ENCODE data around the gene FA2H.
"Not testable (repeated sequence)": the region's sequence is repeated elsewhere in the genome, so short reads cannot be mapped to it uniquely, and the experiment has no call there.

The FA2H gene

DNA sequence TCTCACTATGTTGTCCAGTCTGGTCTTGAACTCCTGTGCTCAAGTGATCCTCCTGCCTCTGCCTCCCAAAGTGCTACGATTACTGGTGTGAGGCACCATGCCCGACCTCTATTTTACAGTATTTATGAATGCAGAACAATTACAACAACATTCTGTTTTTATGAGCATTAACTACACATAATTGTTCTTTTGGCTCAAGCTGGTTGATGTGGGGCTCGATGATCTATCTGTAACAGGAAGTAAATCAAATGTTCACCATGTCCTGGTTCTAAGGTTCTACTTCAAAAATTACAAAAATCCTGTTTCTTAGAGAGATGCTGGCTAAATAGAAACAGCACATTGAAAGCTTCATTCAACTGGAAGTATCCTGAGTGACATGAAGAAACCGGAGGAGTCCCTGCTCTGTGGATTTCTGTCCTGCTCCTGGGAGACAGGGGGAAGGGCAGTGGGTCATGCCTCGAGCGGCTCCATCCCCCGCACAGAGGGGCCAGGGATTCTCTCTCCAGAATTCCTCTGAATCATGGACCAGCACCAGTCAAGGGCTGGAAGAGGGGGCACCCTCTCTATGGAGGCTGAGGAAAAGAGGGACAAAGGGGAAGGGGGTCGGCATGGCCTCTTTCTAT is 31.5 kb downstream of the FA2H start:
- no peak for DNase-seq

DNA sequence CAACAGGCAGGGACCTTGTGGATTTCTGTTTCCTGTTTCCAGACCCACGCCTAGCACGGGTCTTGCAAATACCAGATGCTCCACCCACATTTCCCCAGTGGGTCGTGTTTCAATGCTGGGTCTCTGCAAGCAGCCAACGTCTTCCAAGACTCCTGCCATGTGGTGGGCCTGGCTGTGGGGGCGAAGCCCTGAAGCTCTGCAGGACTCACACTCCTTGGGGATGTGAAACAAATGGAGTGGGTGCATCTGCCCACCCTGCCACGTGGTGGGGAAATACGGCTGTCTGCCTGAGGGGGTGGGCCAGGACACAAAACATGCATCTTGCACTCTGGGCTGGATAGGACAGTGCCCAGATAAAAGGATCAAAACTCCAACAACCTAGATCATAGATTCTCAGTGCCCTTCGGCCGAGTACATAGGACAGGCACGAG is 32.6 kb downstream of the FA2H start:
- no peak for DNase-seq

DNA sequence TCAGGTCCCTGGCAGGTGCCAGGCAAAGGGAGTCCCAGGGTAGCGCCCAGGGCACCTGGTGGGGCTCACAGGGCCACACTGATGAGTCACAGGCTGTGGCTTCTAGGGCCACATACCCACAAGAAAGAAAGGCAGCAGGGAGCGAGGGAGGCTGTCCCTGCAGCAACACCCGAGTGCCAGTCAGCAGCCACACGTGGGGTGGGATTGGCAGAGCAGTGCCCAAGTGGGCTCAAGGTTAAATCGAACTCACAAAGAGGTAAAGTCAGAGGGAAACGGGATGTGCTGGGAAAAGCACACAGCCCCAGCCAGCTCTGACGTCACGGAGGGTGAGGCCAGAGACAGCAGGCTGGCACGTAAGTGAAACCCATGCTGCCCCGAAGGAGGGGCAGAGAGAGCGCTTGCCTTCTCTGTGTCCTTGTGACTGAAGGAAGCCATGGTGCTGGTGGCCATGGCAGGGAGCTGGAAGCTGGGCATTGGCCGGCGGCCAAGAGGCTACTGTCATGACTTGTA is 33.8 kb downstream of the FA2H start:
- DNase-seq: no peak

DNA sequence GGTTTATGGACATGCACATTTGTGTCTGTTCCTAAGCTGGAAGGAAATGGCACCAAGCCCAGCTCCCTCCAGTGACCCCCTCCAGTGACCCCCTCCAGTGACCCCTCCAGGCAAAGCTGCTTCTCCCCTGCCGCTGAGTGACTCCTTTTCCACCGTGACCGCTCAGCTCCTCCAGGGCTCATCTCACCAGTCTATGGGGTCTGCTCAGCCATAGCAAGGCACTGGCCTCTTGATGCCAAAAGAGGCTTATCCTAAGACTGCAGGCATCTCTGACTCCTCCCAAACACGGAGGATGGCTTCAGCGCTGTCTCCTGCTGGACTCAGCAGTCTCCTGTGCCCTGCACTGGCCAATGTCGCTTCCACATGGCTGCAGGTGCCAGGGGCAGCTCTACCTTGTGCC is 35.3 kb downstream of the FA2H start:
- no peak for DNase-seq

DNA sequence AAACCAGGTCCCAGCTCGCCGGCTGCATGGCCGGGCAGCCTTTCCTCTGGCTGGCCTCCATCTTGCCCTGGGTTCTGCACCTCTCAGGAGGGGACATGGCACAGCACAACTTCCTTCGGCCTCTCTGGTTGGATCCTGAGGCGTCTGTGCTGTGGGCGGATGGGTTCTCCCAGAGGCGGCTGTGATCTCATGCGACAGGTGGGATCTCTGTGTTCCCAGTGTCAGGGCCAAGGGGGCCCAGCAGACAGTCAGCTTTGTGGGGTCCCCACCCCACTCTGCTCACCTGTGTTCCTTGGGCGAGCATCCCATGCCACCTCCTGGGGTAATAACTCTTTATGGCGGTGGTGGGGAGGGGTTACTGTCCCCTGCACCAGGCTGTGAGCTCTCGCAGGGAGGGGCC is 35.8 kb downstream of the FA2H start:
- no peak for DNase-seq

DNA sequence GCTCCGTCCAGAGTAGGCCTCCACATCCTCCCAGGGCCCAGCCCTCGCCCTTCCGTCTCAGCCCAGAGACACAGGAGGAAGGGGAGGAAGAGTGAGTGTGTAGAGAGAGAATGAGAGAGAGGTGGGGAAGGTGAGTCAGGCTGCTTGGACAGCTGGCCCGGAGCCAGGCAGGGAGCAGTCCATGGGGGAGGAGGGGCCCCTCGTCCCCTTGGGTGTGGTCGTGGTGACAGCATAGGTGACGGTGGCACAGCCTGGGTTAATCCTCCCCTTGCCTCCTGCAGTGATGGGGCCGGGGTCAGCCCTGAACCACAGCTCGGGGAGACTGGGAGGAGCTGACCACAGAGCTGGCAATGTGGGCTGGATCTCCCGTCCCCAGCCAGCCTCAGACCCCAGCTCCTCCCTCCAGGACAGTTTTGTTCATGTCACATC is 36.5 kb downstream of the FA2H start:
- DNase-seq: no peak

DNA sequence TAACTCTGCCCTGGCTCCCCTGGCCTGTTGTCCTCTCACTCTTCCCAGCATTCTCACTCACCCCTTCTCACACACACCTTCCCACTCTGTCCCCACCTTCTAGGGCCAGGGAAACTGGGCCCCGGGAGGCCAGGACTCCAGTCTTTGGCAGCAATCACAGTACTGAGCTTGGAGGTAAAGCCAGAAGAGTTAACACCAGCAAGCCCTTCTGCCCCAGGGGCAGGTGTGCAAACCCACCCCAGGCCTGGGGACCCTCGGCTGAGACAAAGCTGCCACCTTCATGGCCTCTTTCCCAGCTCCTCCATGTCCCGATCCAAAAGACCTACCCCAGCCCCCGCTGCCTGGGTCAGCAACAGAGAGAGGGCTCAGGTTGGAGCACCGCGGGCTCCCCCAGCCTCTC is 37.1 kb downstream of the FA2H start:
- DNase-seq: no peak

DNA sequence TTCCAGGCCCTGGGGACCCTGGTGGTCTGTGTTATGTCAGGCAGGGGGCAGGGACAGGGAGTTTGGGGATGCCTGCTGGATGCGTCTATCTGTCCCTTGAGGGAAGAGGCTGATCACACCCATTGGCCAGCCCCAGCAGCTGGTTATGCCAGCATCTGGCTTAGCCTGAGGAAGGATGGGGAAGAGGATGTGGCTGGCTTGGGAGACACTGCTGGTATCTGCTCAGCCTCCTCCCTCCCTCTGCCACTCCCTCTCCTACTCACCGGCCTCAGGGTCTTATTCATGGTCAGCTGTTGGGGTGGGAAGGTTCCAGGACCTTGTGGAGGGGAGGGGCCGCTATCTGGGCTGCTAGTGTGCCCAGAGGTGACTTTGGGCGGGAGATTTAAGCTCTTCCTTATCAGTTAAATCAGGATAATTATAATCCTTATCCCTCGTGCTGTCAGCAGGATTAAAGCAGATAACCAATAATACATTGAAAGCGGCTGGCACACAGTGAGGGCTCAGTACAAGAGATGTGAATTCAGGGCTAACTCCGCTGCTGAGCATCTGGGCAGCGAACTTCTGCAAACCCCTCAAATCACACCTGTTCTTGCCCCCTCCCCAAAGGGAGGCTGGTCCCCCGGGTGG is 38.0 kb downstream of the FA2H start:
- DNase-seq: no peak

DNA sequence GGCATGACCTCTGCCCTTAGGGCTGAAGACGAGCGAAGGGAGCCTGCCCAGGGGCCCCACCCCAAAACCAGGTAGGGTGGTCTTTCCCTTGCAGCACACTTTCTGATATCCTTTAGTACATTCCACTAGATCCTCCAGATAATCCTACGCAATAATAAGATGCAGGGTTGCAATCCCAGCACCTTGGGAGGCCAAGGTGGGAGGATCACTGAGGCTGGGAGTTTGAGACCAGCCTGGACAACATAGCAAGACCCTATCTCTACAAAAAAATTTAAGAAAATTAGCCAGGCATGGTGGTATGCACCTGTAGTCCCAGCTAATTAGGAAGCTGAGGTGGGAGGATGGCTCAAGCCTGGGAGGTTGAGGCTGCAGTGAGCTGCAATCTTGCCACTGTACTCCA is 39.1 kb downstream of the FA2H start:
- no peak for DNase-seq

DNA sequence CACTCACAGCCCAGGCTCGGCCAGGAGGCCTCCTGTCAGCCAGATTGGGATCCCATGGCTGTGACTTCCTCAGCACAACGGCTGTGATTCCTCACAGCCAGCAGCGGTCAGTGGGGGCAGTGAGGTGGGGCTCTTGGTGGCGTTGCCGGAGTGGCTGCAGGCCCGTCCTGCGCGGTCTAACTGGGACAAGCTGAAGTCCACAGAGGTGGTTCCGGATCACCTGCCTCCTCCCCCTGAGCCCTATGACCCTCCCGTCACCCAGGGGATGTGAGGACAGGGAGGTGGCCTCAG is 39.5 kb downstream of the FA2H start:
- no peak for DNase-seq

DNA sequence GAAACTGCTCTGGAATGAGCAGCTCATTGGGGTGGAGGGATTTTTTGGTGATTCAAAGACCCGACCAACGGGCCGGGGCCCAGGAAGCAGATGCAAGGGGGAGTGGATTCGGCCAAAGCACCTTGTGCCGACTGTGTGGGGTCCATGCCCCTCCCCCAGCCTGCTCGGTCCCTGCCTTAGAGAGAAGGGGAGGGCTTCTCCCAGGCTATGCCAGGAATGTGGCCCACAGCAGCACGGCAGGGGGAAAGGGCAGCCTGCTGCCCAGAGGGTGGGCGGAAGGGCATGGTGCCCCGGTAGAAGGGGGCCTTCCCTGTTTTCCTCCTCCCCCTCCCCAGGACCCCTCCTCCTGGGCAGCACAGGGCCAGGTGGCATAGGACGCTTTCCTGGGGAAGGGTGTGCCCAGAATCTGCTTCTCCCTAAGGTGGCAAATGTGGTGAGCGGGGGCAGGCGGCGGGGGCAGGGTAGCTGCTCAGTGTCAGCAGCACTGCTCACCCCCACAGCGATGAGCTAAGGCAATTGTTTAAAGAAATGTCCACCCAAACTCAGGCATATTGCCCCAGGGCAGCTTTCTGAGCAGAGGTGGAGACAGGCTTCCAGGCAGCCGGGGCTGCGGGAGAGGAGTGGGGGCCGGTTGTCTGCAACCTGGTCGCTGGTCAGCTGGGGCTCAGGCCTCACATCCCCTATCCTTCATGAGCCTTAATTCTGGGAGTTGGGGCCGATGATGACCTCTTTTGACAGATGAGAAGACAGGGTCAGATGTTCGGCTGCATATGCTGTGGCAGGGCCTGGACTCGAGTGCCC is 40.1 kb downstream of the FA2H start:
- DNase-seq: no peak

DNA sequence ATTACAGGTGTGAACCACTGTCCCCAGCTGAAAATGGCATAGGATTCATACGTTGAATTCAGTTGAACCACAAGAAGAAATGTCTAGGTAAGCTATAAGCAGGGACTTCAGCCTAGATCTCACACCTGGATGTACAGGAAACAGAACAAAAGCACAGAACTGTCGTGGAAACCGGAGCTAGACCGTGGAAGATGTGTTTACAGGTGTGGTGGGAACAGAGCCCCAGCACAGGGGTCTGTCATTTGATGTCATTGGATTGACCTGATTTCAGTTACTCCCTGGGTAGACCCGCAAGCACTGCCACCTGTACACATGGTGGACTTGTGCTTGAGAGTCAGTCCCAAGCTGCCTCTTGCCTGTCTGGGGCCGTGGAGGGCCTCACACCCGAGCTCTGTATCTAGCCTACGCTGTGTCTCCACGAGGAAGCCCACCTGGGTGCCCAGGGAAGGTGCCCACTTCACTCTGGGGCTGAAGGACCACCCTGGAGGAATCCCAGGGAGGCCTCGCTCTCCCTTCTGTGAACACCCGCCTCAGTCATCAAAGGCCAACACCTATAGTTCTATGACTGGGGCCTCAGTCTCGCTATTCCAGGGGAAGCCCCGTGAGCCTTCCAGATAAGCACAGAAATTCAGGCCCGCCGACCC is 41.8 kb downstream of the FA2H start:
- no peak for DNase-seq

DNA sequence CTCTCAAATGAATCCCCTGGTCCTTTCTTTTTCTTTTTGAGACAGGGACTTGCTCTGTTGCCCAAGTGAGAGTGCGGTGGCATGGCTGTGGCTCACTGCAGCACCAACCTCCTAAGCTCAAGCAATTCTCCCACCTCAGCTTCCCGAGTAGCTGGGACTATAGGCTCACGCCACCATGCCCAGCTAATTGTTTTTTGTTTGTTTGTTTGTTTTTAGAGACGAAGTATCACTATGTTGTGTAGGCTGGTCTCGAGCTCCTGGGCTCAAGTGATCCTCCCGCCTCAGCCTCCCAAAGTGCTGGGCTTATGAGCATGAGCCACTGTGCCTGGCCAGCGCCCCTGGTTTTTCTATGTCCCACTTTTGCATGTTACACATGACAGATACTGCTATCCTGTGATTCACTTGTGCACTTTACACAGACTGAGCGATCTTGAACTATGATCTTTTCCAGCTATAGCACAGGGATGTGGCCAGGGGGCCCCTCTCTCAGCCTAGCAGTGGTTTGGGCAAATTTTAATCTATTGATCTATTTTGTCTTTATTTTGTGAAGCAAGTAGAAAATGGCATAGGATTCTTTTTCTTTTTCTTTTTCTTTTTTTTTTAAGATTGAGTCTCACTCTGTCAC is 42.7 kb downstream of the FA2H start:
- no peak for DNase-seq

DNA sequence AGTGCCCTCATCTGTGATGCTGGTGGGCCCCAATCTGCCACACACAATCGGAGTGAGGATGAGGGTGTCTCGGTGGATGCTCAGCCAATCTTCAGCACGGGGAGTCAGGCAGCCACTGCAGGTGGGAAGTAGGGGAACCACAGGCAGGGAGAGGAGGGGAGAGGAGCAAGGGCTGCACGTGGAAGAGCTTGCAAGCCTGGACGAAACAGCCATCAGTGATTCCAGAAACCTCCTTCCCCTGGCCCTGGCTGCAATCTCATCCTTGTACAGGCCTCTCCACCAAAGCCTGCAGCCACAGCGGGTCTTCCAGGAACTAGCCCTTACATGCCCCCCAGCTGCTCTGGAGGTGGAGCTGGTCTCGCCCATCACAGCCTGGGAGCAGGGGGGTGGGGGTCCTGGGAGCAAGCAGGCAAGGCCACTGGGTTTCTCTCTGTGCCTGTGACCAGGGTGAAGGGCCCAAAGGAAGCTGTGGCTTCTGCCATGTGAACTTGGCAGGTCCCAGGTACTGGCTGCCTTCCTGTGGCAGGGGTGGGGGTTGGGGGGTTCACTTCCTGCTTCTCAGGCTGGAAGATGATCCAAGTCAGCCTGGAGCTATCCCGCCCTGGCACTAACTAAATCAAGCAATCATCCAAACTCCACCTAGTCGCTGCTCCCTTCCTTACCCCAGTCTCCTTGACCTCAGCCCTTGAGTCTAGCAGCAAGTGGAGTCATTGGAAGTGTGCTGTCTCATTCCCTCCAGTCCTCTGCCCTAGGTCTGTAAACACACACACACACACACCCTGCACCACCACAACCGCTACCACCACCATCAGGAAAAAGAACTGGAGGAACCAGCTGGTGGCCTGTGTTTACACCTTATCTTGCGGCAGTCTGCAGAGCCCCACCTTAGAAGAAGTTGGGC is 44.6 kb downstream of the FA2H start:
- DNase-seq: no peak

DNA sequence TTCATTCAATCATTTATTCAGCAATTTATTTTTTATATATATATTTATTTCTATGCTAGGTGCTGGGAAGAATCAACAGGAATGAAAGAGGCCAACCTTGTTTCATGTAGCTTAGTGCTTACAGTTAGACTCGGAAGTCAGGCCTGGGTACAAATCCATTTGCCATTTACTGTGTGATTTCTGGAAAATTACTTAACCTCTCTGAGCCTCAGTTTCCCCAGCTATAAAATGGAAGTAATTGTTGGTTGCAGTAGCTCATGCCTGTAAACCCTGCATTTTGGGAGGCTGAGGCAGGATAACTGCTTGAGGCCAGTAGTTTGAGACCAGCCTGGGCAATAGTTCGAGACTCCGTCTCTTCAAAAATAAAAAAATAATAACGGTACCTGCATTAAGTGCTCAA is 46.7 kb downstream of the FA2H start:
- no peak for DNase-seq

DNA sequence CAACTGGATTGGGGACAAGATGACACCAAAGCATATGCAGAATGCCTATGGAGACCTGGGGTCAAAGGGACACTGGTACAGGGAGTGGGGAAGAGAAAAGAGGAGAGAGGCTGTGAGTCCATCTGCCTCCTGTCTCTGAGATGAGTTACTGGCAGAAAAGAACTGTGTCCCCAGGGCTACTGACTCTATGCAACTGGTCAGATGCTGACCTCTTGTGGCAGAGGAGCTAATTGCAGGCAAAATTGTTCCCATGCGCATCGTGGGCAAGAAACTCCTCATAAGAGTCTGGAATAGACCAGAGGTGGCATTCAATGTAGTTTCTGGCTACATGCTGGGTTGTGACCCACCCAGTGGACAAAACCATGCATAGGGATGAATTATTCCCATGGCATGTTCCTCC is 47.9 kb downstream of the FA2H start:
- DNase-seq: no peak

DNA sequence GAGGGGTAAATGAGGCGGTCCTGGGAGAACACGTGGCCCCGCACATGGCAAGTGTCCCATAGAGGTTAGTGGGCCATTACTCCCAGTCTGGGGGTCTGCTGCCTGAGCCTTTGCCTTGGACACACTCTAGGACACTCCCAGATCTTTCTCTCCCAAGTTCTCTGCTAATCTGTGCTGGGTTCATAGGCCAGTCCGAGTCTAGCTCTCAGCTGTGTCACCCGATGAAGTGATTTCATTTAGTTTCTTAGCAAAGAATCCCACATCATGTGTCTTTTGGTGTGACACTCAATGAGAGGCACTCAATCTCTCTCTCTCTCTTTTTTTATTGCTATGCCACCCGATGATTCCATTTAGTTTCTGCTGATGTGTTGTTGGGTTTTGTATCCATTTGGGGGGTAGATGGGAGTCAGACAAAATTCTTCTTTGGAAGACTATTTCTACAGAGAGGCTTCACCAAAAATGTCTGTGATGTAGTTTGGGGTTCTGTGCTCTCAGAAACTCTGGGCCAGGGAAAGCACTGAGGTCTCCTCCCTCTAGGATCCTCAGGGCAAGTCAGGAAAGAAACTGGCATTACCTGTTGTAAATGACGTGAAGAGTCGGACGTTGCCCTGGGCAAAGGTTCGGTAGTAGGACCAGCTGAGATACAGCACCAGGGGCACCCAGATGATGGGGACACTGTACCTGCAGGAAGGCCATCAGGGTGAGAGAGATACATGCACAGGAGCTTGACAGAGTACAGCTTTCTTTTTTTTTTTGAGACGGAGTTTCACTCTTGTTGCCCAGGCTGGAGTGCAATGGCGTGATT is 48.8 kb downstream of the FA2H start:
- no peak for DNase-seq

DNA sequence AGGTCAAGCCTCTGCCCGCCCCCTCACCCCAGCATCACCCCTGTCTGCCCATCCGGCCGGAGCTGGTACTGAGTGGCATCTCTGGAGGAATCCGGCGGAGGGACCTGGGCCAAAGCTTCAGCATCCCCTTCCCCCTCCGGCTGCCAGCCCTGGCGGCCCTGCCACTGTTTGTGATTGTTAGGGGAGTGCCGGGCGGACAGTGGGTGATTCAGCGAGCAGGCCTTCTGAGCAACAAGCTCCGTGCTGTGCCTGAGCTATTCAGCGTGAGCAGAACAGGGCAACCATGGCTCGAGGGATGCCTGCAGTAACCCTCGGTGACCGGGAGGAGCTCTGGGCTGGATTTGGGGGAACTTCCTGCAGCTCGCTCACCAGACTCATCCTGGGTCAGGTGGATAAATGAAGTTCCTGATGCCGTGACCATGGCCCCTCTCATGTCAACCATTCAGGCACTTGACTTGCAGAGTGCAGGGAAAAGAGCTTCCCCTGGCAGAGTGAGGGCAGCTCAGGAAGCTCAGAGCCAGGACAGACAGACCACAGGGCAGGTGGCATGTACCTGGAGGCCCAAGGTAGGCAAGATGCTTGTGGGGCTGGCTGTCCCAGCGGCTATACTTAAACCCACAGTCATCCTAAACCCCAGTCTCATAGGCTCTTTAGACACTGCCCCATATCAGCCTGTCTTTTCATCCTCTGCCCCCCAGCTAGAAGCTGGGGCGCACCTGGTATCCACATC is 49.6 kb downstream of the FA2H start:
- no peak for DNase-seq

DNA sequence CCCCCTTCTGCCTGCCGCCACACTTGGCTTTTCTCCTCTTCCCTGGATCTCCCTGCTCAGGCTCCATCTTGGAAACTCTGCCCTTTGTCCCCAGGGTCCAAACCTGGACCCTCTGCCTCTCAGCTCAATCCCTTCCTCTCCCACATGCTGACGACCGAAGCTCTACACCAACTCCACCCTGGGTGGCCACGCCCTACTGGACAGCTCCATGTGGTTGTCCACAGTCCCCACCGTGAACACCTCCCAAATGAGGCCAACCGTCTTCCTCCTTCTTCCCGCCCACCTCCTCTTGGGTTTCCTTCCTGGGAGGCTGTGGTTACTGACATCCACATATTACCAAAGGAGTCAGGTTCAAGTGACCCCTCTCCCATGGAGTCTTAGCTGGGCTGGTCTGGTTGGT is 51.4 kb downstream of the FA2H start:
- DNase-seq: no peak

DNA sequence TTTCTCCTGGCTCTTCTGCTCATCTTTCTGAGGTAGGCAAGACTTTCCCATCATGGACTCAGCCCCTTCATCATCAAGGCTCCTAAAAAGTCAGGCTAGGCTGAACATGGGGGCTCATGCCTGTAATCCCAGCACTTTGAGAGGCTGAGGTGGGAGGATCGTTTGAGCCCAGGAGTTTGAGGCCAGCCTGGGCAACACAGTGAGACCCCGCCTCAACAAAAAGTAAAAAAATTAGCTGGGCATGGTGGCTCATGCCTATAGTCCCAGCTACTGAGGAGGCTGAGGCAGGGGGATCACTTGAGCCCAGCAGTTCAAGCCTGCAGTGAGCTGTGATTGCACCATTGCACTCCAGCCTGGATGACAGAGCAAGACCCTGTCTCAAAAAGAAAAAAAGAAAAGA is 52.5 kb downstream of the FA2H start:
- not testable (repeated sequence) for DNase-seq

DNA sequence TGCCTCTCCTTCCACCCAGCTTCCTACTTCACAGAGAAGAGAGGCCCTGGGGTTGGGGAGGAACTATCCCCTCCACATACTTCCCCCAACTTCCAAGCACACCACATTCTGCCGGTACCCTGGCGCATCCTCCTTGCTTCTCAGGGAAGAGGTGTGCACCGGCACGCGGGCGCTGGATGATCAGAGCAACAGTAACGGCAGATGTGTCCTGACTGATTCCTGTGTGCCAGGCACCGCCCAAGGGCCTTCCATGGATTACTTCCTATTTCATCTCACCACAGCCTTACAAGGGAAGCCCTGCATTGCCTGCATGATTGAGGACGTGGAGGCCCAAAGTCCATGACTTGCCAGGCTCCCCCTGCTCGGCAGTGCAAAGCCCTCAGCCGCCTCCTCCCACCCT is 52.9 kb downstream of the FA2H start:
- DNase-seq: no peak

All from SIG-M5 (cell line).